Prostate gland (tissue), 2 donors: Measurements from ENCODE around the gene CNDP2.

ENCODE experiments used
- POLR2A ChIP-seq: fragments of 450-650 bp; IDR thresholded peaks from one replicate; pipeline ENCODE4 v1.6.1; 2016; ENCODE audit warnings: antibody characterized with exemption, mild to moderate bottlenecking
- POLR2AphosphoS5 ChIP-seq: sonication (generic); formaldehyde crosslinking; IDR thresholded peaks from one replicate; pipeline ENCODE4 v1.6.1; 2017; ENCODE audit warnings: antibody characterized with exemption
- TF ChIP-seq, protein P1 (sequence below), 4 experiments: fragments of 200-600 bp in 2 of 4; fragments of 450-650 bp in 2 of 4; sonication (generic) in 2 of 4; IDR thresholded peaks; 1 replicate in 3 of 4; 2 replicates in 1 of 4; pipeline ENCODE4 v1.5.1; 2016 to 2019; ENCODE audit warnings: antibody characterized with exemption in 4 of 4, mild to moderate bottlenecking in 2 of 4, moderate library complexity in 2 of 4

DNA sequence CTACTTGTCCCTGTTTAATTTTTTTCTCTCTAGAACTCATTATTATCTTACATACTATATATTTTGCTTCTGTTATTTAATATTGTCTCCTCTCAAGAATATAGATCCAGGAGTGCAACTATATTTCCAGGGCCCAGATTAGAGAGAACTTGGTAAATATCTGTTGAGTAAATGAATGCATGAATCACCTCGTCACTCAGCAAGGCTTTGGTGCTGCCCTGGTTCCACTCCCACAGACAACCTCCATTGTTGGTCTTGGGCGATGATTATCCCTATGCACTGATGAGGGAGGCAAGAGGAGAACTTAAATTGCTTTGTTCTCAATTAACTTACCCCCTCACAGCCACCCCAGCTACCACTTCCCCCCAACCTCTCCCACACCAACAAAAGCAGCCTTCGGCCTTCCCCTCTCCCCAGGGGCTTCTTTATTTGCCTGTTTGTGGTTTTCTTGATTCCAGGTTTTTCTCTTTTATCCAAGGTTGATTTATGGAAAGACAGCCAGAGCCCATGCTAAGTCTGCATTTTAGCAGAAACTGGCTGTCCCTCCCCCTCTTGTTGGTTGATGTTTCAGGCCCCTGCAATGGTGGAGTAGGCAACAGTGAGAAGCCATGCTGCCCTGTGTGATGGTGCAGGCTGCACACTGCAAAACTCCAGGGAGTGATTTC lies 22.1 kb upstream of the CNDP2 start:
- TF ChIP-seq, protein P1, sequence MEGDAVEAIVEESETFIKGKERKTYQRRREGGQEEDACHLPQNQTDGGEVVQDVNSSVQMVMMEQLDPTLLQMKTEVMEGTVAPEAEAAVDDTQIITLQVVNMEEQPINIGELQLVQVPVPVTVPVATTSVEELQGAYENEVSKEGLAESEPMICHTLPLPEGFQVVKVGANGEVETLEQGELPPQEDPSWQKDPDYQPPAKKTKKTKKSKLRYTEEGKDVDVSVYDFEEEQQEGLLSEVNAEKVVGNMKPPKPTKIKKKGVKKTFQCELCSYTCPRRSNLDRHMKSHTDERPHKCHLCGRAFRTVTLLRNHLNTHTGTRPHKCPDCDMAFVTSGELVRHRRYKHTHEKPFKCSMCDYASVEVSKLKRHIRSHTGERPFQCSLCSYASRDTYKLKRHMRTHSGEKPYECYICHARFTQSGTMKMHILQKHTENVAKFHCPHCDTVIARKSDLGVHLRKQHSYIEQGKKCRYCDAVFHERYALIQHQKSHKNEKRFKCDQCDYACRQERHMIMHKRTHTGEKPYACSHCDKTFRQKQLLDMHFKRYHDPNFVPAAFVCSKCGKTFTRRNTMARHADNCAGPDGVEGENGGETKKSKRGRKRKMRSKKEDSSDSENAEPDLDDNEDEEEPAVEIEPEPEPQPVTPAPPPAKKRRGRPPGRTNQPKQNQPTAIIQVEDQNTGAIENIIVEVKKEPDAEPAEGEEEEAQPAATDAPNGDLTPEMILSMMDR (IDR thresholded peaks at IDR 0.05) = no peak
- TF ChIP-seq POLR2AphosphoS5 (no peak), POLR2A (no peak)
